Loucy (cell line): Measurements from ENCODE around the gene F13A1.

Experiments used
- H2AFZ ChIP-seq: fragments of 200-600 bp; sonication (generic); 2 replicates; pipeline ENCODE4 v1.6.0; 2016; ENCODE audit warnings: antibody characterized with exemption, mild to moderate bottlenecking, low read length, moderate library complexity
- H3F3A ChIP-seq: fragments of 200-600 bp; 2 replicates; pipeline ENCODE4 v1.6.0; 2016; ENCODE audit warnings: antibody characterized with exemption, low read depth, mild to moderate bottlenecking
- H3K27me3 ChIP-seq: fragments of 200-600 bp; sonication (generic); 2 replicates; pipeline ENCODE4 v1.6.1; 2014; ENCODE audit warnings: low read length, mild to moderate bottlenecking; ENCODE audit not compliant: insufficient read depth, poor library complexity, severe bottlenecking
- H3K36me3 ChIP-seq: fragments of 200-600 bp; sonication (generic); 2 replicates; pipeline ENCODE4 v1.6.1; 2016; ENCODE audit warnings: low read length; ENCODE audit not compliant: insufficient read depth
- H3K4me1 ChIP-seq: fragments of 200-600 bp; sonication (generic); 2 replicates; pipeline ENCODE4 v1.5.1; 2014; ENCODE audit warnings: low read length, mild to moderate bottlenecking; ENCODE audit not compliant: insufficient read depth, poor library complexity, severe bottlenecking
- H3K4me2 ChIP-seq: fragments of 200-600 bp; sonication (generic); 2 replicates; pipeline ENCODE4 v1.6.0; 2014; ENCODE audit warnings: antibody characterized with exemption, low read length, low read depth, mild to moderate bottlenecking; ENCODE audit not compliant: poor library complexity, severe bottlenecking
- H3K4me3 ChIP-seq: fragments of 200-600 bp; sonication (generic); 2 replicates; pipeline ENCODE4 v1.5.1; 2014; ENCODE audit warnings: low read length, mild to moderate bottlenecking, mixed read lengths; ENCODE audit not compliant: poor library complexity, severe bottlenecking
- H3K79me2 ChIP-seq: fragments of 200-600 bp; sonication (generic); 2 replicates; pipeline ENCODE4 v1.6.1; 2014; ENCODE audit warnings: low read length; ENCODE audit not compliant: insufficient read depth
- H3K9ac ChIP-seq: fragments of 200-600 bp; sonication (generic); 2 replicates; pipeline ENCODE4 v1.6.0; 2014; ENCODE audit warnings: mild to moderate bottlenecking, low read depth, low read length, moderate library complexity; ENCODE audit not compliant: poor library complexity, severe bottlenecking
- H3K9me2 ChIP-seq: fragments of 200-600 bp; sonication (generic); replicated peaks from 2 replicates; pipeline ENCODE4 v1.6.1; 2016; ENCODE audit warnings: low read depth, low read length, mixed read lengths
- H3K9me3 ChIP-seq: fragments of 200-600 bp; sonication (generic); 2 replicates; pipeline ENCODE4 v1.6.1; 2014; ENCODE audit warnings: mild to moderate bottlenecking, antibody characterized with exemption, low read length, low read depth; ENCODE audit not compliant: insufficient read depth
- H4K20me1 ChIP-seq: fragments of 200-600 bp; sonication (generic); 2 replicates; pipeline ENCODE4 v1.6.0; 2014; ENCODE audit warnings: antibody characterized with exemption, low read length, mild to moderate bottlenecking; ENCODE audit not compliant: insufficient read depth, poor library complexity, severe bottlenecking
- CTCF ChIP-seq: fragments of 200-600 bp; sonication (generic); conservative IDR thresholded peaks from 2 replicates; pipeline ENCODE4 v1.5.1; 2014; ENCODE audit warnings: mild to moderate bottlenecking, antibody characterized with exemption, low read length
- EZH2phosphoT487 ChIP-seq: fragments of 200-600 bp; IDR thresholded peaks from 2 replicates; pipeline ENCODE4 v1.6.1; 2018; ENCODE audit warnings: antibody characterized with exemption, mild to moderate bottlenecking, moderate library complexity, borderline replicate concordance

The F13A1 gene

GRCh38 chr6:6177754-6178153 lies 142.7 kb downstream of the F13A1 start:
- H3K9ac ChIP-seq = no peak overlapping the region
- H4K20me1 ChIP-seq = no peaks in the 10 kb centered on the region
- H3K4me2 ChIP-seq = no peak overlapping the region
- no peaks in the 10 kb centered on the region for H3K79me2 ChIP-seq
- H3F3A ChIP-seq = no peaks in the 10 kb centered on the region
- H3K9me3 ChIP-seq = no peaks in the 10 kb centered on the region
- no peaks in the 10 kb centered on the region for H3K4me1 ChIP-seq
- H3K4me3 ChIP-seq = no peak overlapping the region
- H3K27me3 ChIP-seq = no peaks in the 10 kb centered on the region
- H2AFZ ChIP-seq = no peak overlapping the region
- TF ChIP-seq CTCF (no peak), EZH2phosphoT487 (no peak)
- no peaks in the 10 kb centered on the region for H3K9me2 ChIP-seq
- H3K36me3 ChIP-seq = no peaks in the 10 kb centered on the region

GRCh38 chr6:6176586-6177228 lies 143.8 kb downstream of the F13A1 start:
- Histone ChIP-seq H3F3A (no peaks in the 10 kb centered on the region), H3K36me3 (no peaks in the 10 kb centered on the region), H3K4me1 (no peaks in the 10 kb centered on the region), H3K27me3 (no peaks in the 10 kb centered on the region), H2AFZ (no peak overlapping the region), H3K9me2 (no peaks in the 10 kb centered on the region), H3K9me3 (no peaks in the 10 kb centered on the region), H3K4me3 (no peak overlapping the region), H4K20me1 (no peaks in the 10 kb centered on the region), H3K4me2 (no peak overlapping the region), H3K9ac (no peak overlapping the region), H3K79me2 (no peaks in the 10 kb centered on the region)
- TF ChIP-seq EZH2phosphoT487 (no peak), CTCF (no peak)

GRCh38 chr6:6176127-6176526 lies 144.3 kb downstream of the F13A1 start:
- no peak overlapping the region for H2AFZ ChIP-seq
- TF ChIP-seq CTCF (no peak), EZH2phosphoT487 (no peak)
- H3F3A ChIP-seq = no peaks in the 10 kb centered on the region
- no peaks in the 10 kb centered on the region for H3K4me1 ChIP-seq
- no peaks in the 10 kb centered on the region for H4K20me1 ChIP-seq
- no peak overlapping the region for H3K4me2 ChIP-seq
- H3K36me3 ChIP-seq = no peaks in the 10 kb centered on the region
- H3K27me3 ChIP-seq = no peaks in the 10 kb centered on the region
- no peak overlapping the region for H3K4me3 ChIP-seq
- no peaks in the 10 kb centered on the region for H3K79me2 ChIP-seq
- no peaks in the 10 kb centered on the region for H3K9me2 ChIP-seq
- H3K9ac ChIP-seq = no peak overlapping the region
- H3K9me3 ChIP-seq = no peaks in the 10 kb centered on the region
